Neural cell (in vitro differentiated cells): ENCODE data around the gene SLX4IP. TPM values are rescaled to one million over a fixed set of nuclear protein-coding genes. Genes with fewer than 3 reads are reported as not detected.
A peak's percentile ranks its signal among the peaks of the same experiment; 100 is the strongest.

ENCODE experiments used
- H2AFZ ChIP-seq: fragments of 200-600, 300-800 bp; sonication (generic), shearing (Covaris generic); 2 replicates; pipeline ENCODE4 v1.6.0; 2014; ENCODE audit warnings: low read depth, mild to moderate bottlenecking, antibody characterized with exemption, low read length, moderate library complexity
- H3F3A ChIP-seq: fragments of 200-600 bp; shearing (Covaris generic); 2 replicates; pipeline ENCODE4 v1.6.1; 2016; ENCODE audit warnings: mild to moderate bottlenecking, moderate library complexity, mixed read lengths, antibody characterized with exemption, low read length; ENCODE audit not compliant: insufficient read depth, poor library complexity, severe bottlenecking
- H3K27ac ChIP-seq: fragments of 200-600, 300-800 bp; sonication (generic), shearing (Covaris generic); 2 replicates; pipeline ENCODE4 v1.5.1; 2014; ENCODE audit warnings: mild to moderate bottlenecking, low read length, moderate library complexity
- H3K27me3 ChIP-seq: fragments of 300-800, 200-600 bp; sonication (generic), shearing (Covaris generic); 2 replicates; pipeline ENCODE4 v1.6.0; 2014; ENCODE audit warnings: mild to moderate bottlenecking, low read depth, low read length, moderate library complexity; ENCODE audit not compliant: insufficient read depth
- H3K36me3 ChIP-seq: fragments of 300-800, 200-600 bp; sonication (generic), shearing (Covaris generic); 2 replicates; pipeline ENCODE4 v1.5.1; 2014; ENCODE audit warnings: mild to moderate bottlenecking, antibody characterized with exemption, low read length, moderate library complexity; ENCODE audit not compliant: insufficient read depth
- H3K4me2 ChIP-seq: fragments of 300-800, 200-600 bp; sonication (generic), shearing (Covaris generic); 2 replicates; pipeline ENCODE4 v1.6.0; 2014; ENCODE audit warnings: mild to moderate bottlenecking, low read length
- H3K4me3 ChIP-seq: fragments of 300-800, 200-600 bp; sonication (generic), shearing (Covaris generic); 2 replicates; pipeline ENCODE4 v1.5.1; 2014; ENCODE audit warnings: mild to moderate bottlenecking, low read length, moderate library complexity
- H3K79me2 ChIP-seq: fragments of 200-600 bp; shearing (Covaris generic); replicated peaks from 2 replicates; pipeline ENCODE4 v1.6.0; 2014; ENCODE audit warnings: mild to moderate bottlenecking, low read length, moderate library complexity; ENCODE audit not compliant: insufficient read depth
- H3K9ac ChIP-seq: fragments of 300-800, 200-600 bp; sonication (generic), shearing (Covaris generic); 2 replicates; pipeline ENCODE4 v1.6.1; 2016; ENCODE audit warnings: mild to moderate bottlenecking, low read length, mixed read lengths
- H3K9me2 ChIP-seq: fragments of 200-600 bp; shearing (Covaris generic); 2 replicates; pipeline ENCODE4 v1.6.1; 2016; ENCODE audit warnings: mild to moderate bottlenecking, low read length, mixed read lengths; ENCODE audit not compliant: insufficient read depth
- H3K9me3 ChIP-seq: fragments of 200-600, 300-800 bp; sonication (generic), shearing (Covaris generic); 2 replicates; pipeline ENCODE4 v1.6.1; 2016; ENCODE audit warnings: mild to moderate bottlenecking, mixed run types, low read length, moderate library complexity, mixed read lengths
- H4K20me1 ChIP-seq: fragments of 200-600 bp; shearing (Covaris generic); 2 replicates; pipeline ENCODE4 v1.6.1; 2016; ENCODE audit warnings: mild to moderate bottlenecking, mixed run types; ENCODE audit not compliant: insufficient read depth
- EP300 ChIP-seq: fragments of 450-650 bp; conservative IDR thresholded peaks from 2 replicates; pipeline ENCODE4 v1.6.1; 2014; ENCODE audit warnings: antibody characterized with exemption, mild to moderate bottlenecking, moderate library complexity; ENCODE audit not compliant: poor library complexity, severe bottlenecking
- EZH2 ChIP-seq: fragments of 200-600, 300-800 bp; shearing (Covaris generic), sonication (generic); IDR thresholded peaks from 2 replicates; pipeline ENCODE4 v1.6.1; 2014; ENCODE audit warnings: antibody characterized with exemption, low read length, borderline replicate concordance, mild to moderate bottlenecking; ENCODE audit not compliant: insufficient read depth, poor library complexity, severe bottlenecking
- MXI1 ChIP-seq: fragments of 450-650 bp; conservative IDR thresholded peaks from 2 replicates; pipeline ENCODE4 v1.6.1; 2014; ENCODE audit warnings: antibody characterized with exemption, mild to moderate bottlenecking; ENCODE audit not compliant: poor library complexity, severe bottlenecking
- POLR2AphosphoS5 ChIP-seq: IDR thresholded peaks from 2 replicates; pipeline ENCODE4 v1.6.1; 2012
- RAD21 ChIP-seq: fragments of 450-650 bp; conservative IDR thresholded peaks from 2 replicates; pipeline ENCODE4 v1.6.1; 2014; ENCODE audit warnings: antibody characterized with exemption, mild to moderate bottlenecking, moderate library complexity
- SMC3 ChIP-seq: fragments of 450-650 bp; conservative IDR thresholded peaks from 2 replicates; pipeline ENCODE4 v1.6.1; 2014; ENCODE audit warnings: antibody characterized with exemption, mild to moderate bottlenecking, moderate library complexity; ENCODE audit not compliant: poor library complexity
- TAF1 ChIP-seq: IDR thresholded peaks from 2 replicates; pipeline ENCODE4 v1.6.1; 2012; ENCODE audit warnings: low read depth
- polyA plus RNA-seq: library from polyadenylated mRNA; depleted of rRNA; stranded (reverse); fragments of >200 nt; gene quantifications from 2 replicates; pipeline ENCODE4 v1.2.3, GENCODE V29; 2014
- TF ChIP-seq, protein P1 (sequence below): fragments of 450-650 bp; IDR thresholded peaks from 2 replicates; pipeline ENCODE4 v1.5.1; 2014; ENCODE audit warnings: antibody characterized with exemption, mild to moderate bottlenecking, moderate library complexity; ENCODE audit not compliant: poor library complexity, severe bottlenecking
- TF ChIP-seq, protein P2 (sequence below): IDR thresholded peaks from 2 replicates; pipeline ENCODE4 v1.6.1; 2012; ENCODE audit warnings: borderline replicate concordance

Gene SLX4IP
- polyA plus RNA-seq, 1 donor from 2014 or later, result 6.4 TPM

DNA sequence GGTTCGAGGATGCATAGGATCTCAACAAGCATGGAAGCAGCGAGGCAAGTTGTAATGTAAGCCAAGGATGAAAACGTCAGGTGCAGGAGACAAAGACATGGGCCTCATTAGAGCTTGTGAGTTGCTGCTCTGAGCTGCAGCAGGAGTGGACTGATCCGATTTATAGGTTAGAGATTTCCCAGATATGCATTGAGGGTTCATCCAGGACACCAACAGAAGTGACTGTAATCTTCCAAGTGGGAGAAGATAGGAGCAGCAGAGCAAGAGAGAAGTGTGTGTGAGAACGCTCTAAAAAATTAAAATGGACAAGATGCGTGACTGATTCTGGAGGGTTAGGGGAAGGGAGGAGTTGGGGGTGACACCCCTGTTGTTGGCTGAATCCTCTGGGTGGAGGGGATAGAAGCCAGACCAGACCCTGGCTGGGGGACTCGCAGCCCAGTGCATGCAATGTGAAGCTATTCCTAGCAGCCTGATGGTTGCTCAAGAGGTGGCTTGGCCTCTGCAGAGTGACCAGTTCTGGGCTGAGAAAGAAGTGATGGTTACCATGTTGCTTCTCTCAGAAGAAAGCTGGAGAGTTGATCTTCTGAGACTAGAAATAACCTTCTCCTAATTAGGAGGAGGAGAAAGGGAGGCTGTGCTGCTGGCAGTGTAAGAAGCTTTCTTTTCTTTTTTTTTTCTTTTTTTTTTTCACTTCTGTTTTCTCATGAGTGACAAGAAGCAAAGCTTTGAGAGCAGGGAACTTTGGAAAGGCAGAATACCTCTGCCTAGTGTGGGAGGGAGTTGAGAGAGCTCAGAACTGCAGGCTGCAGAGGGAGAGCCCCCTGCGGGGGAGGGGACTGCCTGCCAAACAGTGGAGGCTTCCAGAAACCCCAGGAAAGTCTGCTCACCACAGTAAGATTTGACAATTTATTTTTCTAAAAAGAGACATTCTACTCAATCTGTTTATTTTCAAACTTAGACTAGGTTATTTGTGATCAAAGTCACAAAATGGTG, 116.9 kb downstream of the SLX4IP start:
- no peak overlapping the region for H3K27ac ChIP-seq
- no peaks in the 10 kb centered on the region for H3F3A ChIP-seq
- H3K4me2 ChIP-seq, result no peak overlapping the region
- no peaks in the 10 kb centered on the region for H3K9me3 ChIP-seq
- H3K79me2 ChIP-seq, result no peaks in the 10 kb centered on the region
- no peak overlapping the region for H3K9ac ChIP-seq
- TF ChIP-seq MXI1 (no peak), SMC3 (no peak), POLR2AphosphoS5 (no peak), RAD21 (no peak)
- H4K20me1 ChIP-seq, result no peaks in the 10 kb centered on the region
- no peak overlapping the region for H3K4me3 ChIP-seq
- H2AFZ ChIP-seq, result no peak overlapping the region
- no peaks in the 10 kb centered on the region for H3K9me2 ChIP-seq
- H3K27me3 ChIP-seq, result no peaks in the 10 kb centered on the region
- no peaks in the 10 kb centered on the region for H3K36me3 ChIP-seq

DNA sequence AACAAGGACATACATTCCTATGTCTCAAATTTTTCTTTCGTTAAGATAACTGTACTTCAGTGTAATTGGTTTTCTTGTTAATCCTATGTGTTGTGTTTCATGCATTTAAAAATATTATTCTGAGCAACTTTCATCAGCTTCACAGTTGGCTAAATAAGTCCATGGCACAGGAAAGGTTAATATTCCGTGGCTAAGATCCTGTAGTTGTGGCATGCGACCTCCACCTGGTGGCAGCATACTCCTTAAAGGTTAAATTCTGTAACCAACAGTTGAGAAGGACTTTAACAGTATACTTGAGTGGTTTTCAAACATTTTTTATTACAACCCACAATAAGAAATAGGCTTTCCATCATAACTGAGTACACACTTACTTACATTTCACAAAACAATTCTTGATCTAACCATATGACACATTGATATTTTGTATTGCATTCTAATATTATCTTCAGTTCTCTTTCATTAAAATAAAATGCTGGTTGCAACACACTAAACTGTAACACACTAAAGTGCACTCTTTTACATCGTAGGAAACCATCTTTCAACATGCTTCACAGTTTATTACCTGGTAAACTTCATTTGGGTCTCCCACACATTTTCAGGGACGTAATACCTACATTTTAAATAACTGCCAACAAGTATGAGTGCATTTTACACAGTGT, 118.3 kb downstream of the SLX4IP start:
- H3K27ac ChIP-seq, result no peak overlapping the region
- no peak overlapping the region for H2AFZ ChIP-seq
- H4K20me1 ChIP-seq, result no peaks in the 10 kb centered on the region
- no peaks in the 10 kb centered on the region for H3F3A ChIP-seq
- no peaks in the 10 kb centered on the region for H3K9me2 ChIP-seq
- no peak overlapping the region for H3K4me3 ChIP-seq
- no peak overlapping the region for H3K4me2 ChIP-seq
- H3K36me3 ChIP-seq, result no peaks in the 10 kb centered on the region
- H3K27me3 ChIP-seq, result no peaks in the 10 kb centered on the region
- no peak overlapping the region for H3K9ac ChIP-seq
- no peaks in the 10 kb centered on the region for H3K79me2 ChIP-seq
- TF ChIP-seq EZH2, result no peak
- peak; percentile 98 for TF ChIP-seq SMC3
- TF ChIP-seq RAD21, result peak; percentile 95
- TF ChIP-seq, protein P1, sequence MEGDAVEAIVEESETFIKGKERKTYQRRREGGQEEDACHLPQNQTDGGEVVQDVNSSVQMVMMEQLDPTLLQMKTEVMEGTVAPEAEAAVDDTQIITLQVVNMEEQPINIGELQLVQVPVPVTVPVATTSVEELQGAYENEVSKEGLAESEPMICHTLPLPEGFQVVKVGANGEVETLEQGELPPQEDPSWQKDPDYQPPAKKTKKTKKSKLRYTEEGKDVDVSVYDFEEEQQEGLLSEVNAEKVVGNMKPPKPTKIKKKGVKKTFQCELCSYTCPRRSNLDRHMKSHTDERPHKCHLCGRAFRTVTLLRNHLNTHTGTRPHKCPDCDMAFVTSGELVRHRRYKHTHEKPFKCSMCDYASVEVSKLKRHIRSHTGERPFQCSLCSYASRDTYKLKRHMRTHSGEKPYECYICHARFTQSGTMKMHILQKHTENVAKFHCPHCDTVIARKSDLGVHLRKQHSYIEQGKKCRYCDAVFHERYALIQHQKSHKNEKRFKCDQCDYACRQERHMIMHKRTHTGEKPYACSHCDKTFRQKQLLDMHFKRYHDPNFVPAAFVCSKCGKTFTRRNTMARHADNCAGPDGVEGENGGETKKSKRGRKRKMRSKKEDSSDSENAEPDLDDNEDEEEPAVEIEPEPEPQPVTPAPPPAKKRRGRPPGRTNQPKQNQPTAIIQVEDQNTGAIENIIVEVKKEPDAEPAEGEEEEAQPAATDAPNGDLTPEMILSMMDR, result peak; percentile 94
- H3K9me3 ChIP-seq, result no peaks in the 10 kb centered on the region

DNA sequence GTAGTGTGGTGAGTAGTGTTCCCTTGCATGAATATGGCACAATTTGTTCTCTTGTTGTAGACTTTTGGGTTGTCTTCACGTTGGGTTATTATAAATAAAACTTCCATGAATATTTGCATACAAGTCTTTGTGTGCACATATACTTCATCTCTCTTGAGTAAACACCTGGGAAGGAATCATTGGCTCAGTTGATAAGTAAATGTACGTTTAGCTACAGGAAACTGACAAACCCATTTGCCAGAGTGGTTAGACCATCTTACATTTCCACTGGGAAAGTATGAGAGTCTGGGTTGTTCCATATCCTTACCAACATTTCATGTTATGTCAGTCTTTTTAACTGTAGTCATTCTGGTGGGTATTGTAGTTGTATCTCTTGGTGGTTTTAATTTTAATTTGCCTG, 119.2 kb downstream of the SLX4IP start:
- Histone ChIP-seq H3K27me3 (no peaks in the 10 kb centered on the region), H3K27ac (no peak overlapping the region), H3K4me2 (no peak overlapping the region), H3F3A (no peaks in the 10 kb centered on the region), H3K9me2 (no peaks in the 10 kb centered on the region), H3K79me2 (no peaks in the 10 kb centered on the region), H3K36me3 (no peaks in the 10 kb centered on the region), H3K9ac (no peak overlapping the region), H3K9me3 (no peaks in the 10 kb centered on the region), H2AFZ (no peak overlapping the region), H3K4me3 (no peak overlapping the region), H4K20me1 (no peaks in the 10 kb centered on the region)
- TF ChIP-seq, protein P2, sequence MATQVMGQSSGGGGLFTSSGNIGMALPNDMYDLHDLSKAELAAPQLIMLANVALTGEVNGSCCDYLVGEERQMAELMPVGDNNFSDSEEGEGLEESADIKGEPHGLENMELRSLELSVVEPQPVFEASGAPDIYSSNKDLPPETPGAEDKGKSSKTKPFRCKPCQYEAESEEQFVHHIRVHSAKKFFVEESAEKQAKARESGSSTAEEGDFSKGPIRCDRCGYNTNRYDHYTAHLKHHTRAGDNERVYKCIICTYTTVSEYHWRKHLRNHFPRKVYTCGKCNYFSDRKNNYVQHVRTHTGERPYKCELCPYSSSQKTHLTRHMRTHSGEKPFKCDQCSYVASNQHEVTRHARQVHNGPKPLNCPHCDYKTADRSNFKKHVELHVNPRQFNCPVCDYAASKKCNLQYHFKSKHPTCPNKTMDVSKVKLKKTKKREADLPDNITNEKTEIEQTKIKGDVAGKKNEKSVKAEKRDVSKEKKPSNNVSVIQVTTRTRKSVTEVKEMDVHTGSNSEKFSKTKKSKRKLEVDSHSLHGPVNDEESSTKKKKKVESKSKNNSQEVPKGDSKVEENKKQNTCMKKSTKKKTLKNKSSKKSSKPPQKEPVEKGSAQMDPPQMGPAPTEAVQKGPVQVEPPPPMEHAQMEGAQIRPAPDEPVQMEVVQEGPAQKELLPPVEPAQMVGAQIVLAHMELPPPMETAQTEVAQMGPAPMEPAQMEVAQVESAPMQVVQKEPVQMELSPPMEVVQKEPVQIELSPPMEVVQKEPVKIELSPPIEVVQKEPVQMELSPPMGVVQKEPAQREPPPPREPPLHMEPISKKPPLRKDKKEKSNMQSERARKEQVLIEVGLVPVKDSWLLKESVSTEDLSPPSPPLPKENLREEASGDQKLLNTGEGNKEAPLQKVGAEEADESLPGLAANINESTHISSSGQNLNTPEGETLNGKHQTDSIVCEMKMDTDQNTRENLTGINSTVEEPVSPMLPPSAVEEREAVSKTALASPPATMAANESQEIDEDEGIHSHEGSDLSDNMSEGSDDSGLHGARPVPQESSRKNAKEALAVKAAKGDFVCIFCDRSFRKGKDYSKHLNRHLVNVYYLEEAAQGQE, result no peak
- TF ChIP-seq EZH2, result no peak
- no peak for TF ChIP-seq SMC3
- TF ChIP-seq MXI1, result no peak
- TF ChIP-seq, protein P1, result no peak
- TF ChIP-seq POLR2AphosphoS5, result no peak
- TF ChIP-seq RAD21, result no peak
- TF ChIP-seq EP300, result no peak
- TF ChIP-seq TAF1, result no peak
